ENCODE results near the gene CTTN. TPM values are rescaled to one million over a fixed set of nuclear protein-coding genes. Genes with fewer than 3 reads are reported as not detected.

Gene CTTN
- total and polyA plus RNA-seq, 9 of the 15 experiments (the other 6 are each of a cell fraction or from before 2014, with no cell fraction given), result 9.9 to 158 (median 99.7) TPM

DNA sequence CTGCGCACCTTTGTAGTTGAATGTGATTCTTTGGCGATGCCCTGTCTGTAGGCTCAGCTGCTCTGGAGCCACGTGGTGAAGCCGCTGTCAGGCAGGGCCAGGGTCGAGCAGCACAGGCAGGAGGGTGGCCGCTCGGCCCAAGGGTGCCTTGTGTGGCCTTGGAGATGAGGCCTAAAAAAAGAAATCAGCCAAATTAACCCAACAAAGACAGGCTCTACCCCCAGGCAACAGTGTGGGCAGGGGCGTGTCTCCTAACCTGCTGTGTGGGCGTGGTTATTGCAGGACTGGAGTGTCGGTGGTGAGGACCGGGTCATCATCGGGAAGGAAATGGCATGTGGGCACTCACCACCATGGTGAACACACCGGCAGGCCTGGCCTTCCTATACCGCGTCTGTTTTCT, 34.3 kb downstream of the CTTN start:
- no peak for DNase-seq (ENCODE audit: extremely low read depth in 1 of 4, low spot score in 3 of 4)
- no peak overlapping the region for H2AFZ ChIP-seq (ENCODE audit: low read depth, low read length)
- peaks cover 0 to 8% of the 10 kb centered on the region in 2 experiments; a peak in 1 of 5 replicates for H3K4me1 ChIP-seq (replicated peaks in 1 of 2; ENCODE audit: control insufficient read depth in 2 of 2, insufficient read depth in 2 of 2, low read length in 2 of 2)
- no peak overlapping the region for H3K9ac ChIP-seq (ENCODE audit: insufficient read depth in 1 of 2, low read depth in 2 of 2, low read length in 2 of 2)
- no peak overlapping the region for H3K27ac ChIP-seq (ENCODE audit: extremely low read depth, low read depth, low read length)
- ChIA-PET POLR2A (interaction anchor here (0.6 to 1.8 kb wide), 3 partner anchors 8 to 1516 kb away, joined by 3 to 4 read pairs (median 3); no protein-coding TSS in a partner anchor), CTCF (ENCODE audit: low intra/inter-chr PET ratio) (no interaction called here)
- peaks cover 96% of the 10 kb centered on the region; the same call in 2 of the 3 replicates for H3K36me3 ChIP-seq (ENCODE audit: control insufficient read depth, insufficient read depth, low read length)
- H4K20me1 ChIP-seq (replicated peaks; ENCODE audit: control insufficient read depth, insufficient read depth, low read length), result no peaks in the 10 kb centered on the region
- no peak for FAIRE-seq
- ATAC-seq, result no peak
- no peaks in the 10 kb centered on the region for H3K9me3 ChIP-seq (replicated peaks; ENCODE audit: control insufficient read depth, insufficient read depth, low read depth, low read length)
- intact Hi-C loops (cut with micrococcal nuclease), result no loop called here
- TF ChIP-seq ZNF740 (CRISPR knock-in tag; IDR thresholded peaks at IDR 0.05) (no peak), ZNF740 (tag; IDR thresholded peaks at IDR 0.05) (no peak), ZNF695 (CRISPR knock-in tag; IDR thresholded peaks at IDR 0.05) (no peak), HNRNPLL (IDR thresholded peaks at IDR 0.05; ENCODE audit: low read depth, low read length, poor library complexity, severe bottlenecking) (no peak), ZNF133 (CRISPR knock-in tag; IDR thresholded peaks at IDR 0.05) (no peak), ZMIZ1 (IDR thresholded peaks at IDR 0.05; ENCODE audit: low read depth in 2 of 2, low read length in 2 of 2) (no peak), ZNF431 (CRISPR knock-in tag; IDR thresholded peaks at IDR 0.05) (no peak), BACH1 (tag; IDR thresholded peaks at IDR 0.05) (no peak)
- TF ChIP-seq, protein P1, sequence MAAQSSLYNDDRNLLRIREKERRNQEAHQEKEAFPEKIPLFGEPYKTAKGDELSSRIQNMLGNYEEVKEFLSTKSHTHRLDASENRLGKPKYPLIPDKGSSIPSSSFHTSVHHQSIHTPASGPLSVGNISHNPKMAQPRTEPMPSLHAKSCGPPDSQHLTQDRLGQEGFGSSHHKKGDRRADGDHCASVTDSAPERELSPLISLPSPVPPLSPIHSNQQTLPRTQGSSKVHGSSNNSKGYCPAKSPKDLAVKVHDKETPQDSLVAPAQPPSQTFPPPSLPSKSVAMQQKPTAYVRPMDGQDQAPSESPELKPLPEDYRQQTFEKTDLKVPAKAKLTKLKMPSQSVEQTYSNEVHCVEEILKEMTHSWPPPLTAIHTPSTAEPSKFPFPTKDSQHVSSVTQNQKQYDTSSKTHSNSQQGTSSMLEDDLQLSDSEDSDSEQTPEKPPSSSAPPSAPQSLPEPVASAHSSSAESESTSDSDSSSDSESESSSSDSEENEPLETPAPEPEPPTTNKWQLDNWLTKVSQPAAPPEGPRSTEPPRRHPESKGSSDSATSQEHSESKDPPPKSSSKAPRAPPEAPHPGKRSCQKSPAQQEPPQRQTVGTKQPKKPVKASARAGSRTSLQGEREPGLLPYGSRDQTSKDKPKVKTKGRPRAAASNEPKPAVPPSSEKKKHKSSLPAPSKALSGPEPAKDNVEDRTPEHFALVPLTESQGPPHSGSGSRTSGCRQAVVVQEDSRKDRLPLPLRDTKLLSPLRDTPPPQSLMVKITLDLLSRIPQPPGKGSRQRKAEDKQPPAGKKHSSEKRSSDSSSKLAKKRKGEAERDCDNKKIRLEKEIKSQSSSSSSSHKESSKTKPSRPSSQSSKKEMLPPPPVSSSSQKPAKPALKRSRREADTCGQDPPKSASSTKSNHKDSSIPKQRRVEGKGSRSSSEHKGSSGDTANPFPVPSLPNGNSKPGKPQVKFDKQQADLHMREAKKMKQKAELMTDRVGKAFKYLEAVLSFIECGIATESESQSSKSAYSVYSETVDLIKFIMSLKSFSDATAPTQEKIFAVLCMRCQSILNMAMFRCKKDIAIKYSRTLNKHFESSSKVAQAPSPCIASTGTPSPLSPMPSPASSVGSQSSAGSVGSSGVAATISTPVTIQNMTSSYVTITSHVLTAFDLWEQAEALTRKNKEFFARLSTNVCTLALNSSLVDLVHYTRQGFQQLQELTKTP (IDR thresholded peaks at IDR 0.05; ENCODE audit: low read depth in 1 of 2, partially characterized antibody in 2 of 2), result no peak
- H3K4me3 ChIP-seq, result no peak overlapping the region
- H3K79me2 ChIP-seq (ENCODE audit: control insufficient read depth, insufficient read depth, low read length), result no peaks in the 10 kb centered on the region
- 90% methylated on average over 14 of the region's 15 CpGs for WGBS (ENCODE audit: insufficient coverage, low coverage, missing lambda C conversion rate)
- H3K9me1 ChIP-seq (ENCODE audit: control insufficient read depth, insufficient read depth, low read length), result no peaks in the 10 kb centered on the region
- no peak overlapping the region for H3K4me2 ChIP-seq (ENCODE audit: insufficient read depth, low read length)
- in situ Hi-C loops (cut with MboI), result no loop called here
- no peaks in the 10 kb centered on the region for H3K27me3 ChIP-seq (ENCODE audit: control insufficient read depth in 2 of 2, insufficient read depth in 2 of 2, low read length in 2 of 2)
- no TSS peak for BruUV-seq (replicated peaks)

All from K562 (cell line).